DOHH2 (cell line): ENCODE results near the gene P2RX3.

Experiments
- EZH2phosphoT487 ChIP-seq: fragments of 200-600 bp; sonication (generic); IDR thresholded peaks from 2 replicates; pipeline ENCODE4 v1.6.1; 2017; ENCODE audit warnings: borderline replicate concordance, mild to moderate bottlenecking, antibody characterized with exemption, low read length, moderate library complexity, mixed read lengths
- TF ChIP-seq, protein P1 (sequence below): fragments of 200-600 bp; sonication (generic); IDR thresholded peaks from one replicate; pipeline ENCODE4 v1.5.1; 2014; ENCODE audit warnings: antibody characterized with exemption, mild to moderate bottlenecking, low read depth, low read length; ENCODE audit not compliant: poor library complexity, severe bottlenecking

DNA sequence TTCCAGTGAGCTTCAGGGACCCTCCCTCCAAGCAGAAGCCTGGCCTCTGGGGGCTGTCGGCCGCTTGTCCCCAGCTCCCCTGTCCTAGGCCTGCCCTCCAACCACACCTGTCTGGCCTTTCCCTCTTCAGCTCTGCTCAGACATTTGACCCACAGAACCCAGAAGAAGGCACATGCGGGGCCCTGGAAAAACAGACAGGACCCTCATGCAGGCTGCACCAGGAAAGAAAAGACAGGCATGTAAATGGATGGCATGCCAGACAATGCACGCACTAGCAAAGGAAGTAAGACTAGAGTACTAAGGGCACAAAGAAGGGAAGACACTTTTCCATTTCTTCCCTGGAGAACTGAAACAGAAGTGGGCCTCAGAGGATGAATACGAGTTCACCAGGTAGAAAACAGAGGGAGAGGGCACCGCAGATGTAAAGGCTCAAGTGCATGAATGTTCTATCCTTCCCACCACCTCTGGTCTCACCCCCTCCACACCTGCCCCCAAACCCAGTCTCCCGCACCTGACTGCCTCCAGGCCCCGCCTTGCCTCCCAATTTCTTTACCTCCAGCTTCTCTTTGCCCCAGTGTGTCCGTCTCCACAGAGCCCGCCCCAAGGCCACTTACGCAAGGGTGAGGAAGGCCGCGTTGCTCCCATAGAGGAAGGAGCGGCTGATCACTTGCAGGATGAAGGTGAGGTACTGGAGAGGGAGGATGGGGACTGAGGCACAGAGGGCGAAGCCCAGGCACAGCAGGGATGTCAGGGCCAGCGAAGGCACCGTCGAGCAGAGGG, 71.4 kb downstream of the P2RX3 start:
- TF ChIP-seq, protein P1, sequence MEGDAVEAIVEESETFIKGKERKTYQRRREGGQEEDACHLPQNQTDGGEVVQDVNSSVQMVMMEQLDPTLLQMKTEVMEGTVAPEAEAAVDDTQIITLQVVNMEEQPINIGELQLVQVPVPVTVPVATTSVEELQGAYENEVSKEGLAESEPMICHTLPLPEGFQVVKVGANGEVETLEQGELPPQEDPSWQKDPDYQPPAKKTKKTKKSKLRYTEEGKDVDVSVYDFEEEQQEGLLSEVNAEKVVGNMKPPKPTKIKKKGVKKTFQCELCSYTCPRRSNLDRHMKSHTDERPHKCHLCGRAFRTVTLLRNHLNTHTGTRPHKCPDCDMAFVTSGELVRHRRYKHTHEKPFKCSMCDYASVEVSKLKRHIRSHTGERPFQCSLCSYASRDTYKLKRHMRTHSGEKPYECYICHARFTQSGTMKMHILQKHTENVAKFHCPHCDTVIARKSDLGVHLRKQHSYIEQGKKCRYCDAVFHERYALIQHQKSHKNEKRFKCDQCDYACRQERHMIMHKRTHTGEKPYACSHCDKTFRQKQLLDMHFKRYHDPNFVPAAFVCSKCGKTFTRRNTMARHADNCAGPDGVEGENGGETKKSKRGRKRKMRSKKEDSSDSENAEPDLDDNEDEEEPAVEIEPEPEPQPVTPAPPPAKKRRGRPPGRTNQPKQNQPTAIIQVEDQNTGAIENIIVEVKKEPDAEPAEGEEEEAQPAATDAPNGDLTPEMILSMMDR: no peak
- TF ChIP-seq EZH2phosphoT487: no peak
